22Rv1 (cell line): ENCODE results near the gene RECQL.

Source experiments
- CTCF ChIP-seq: fragments of 450-650 bp; IDR thresholded peaks from 2 replicates; pipeline ENCODE4 v1.5.1; 2017; ENCODE audit warnings: mild to moderate bottlenecking
- ZFX ChIP-seq: fragments of 450-650 bp; IDR thresholded peaks from 2 replicates; pipeline ENCODE4 v1.6.1; 2017; ENCODE audit warnings: antibody characterized with exemption, borderline replicate concordance

- no peak for TF ChIP-seq CTCF
- TF ChIP-seq ZFX, result no peak
Observed at GRCh38 chr12:21509768-21510167, 8.3 kb upstream of the RECQL start.
